A673 (cell line): ENCODE data around the gene MS4A2. TPM values are rescaled to one million over a fixed set of nuclear protein-coding genes. Genes with fewer than 3 reads are reported as not detected.

Experiments used
- BruUV-seq: library from RNA; stranded (reverse); fragments of 400-500 nt; replicated peaks from 2 replicates; lab custom pipeline; 2021; lab: Mats Ljungman, UMichigan
- CTCF ChIA-PET: fragments of 300-600 bp; sonication (Branson Sonifier 250); formaldehyde crosslinking; loops from one replicate; lab custom pipeline; 2022; ENCODE audit warnings: antibody characterized with exemption; lab: Charles Lee
- POLR2A ChIA-PET: fragments of 300-600 bp; sonication (Branson Sonifier 250); formaldehyde crosslinking; loops from one replicate; lab custom pipeline; 2022; ENCODE audit warnings: antibody characterized with exemption; ENCODE audit not compliant: low non-redundant PET; lab: Charles Lee
- DNase-seq: peaks from one replicate; pipeline ENCODE4 v3.0.0-alpha.2; 2015; ENCODE audit warnings: low spot score
- H3K27ac ChIP-seq: fragments of 200-600 bp; sonication (generic); 2 replicates; pipeline ENCODE4 v1.5.1; 2016; ENCODE audit warnings: mixed run types, low read depth, mild to moderate bottlenecking, mixed read lengths, antibody characterized with exemption, low read length; ENCODE audit not compliant: poor library complexity, severe bottlenecking
- H3K27me3 ChIP-seq: fragments of 200-600 bp; sonication (generic); replicated peaks from 2 replicates; pipeline ENCODE4 v1.6.1; 2017; ENCODE audit warnings: mixed run types, low read depth, mild to moderate bottlenecking, mixed read lengths, antibody characterized with exemption, low read length; ENCODE audit not compliant: insufficient read depth, poor library complexity
- H3K36me3 ChIP-seq: fragments of 200-600 bp; sonication (generic); 2 replicates; pipeline ENCODE4 v1.6.1; 2016; ENCODE audit warnings: mixed run types, mild to moderate bottlenecking, mixed read lengths, antibody characterized with exemption, low read length; ENCODE audit not compliant: insufficient read depth, poor library complexity, severe bottlenecking
- H3K4me1 ChIP-seq: fragments of 200-600 bp; sonication (generic); 2 replicates; pipeline ENCODE4 v1.6.1; 2017; ENCODE audit warnings: mixed run types, mild to moderate bottlenecking, mixed read lengths, antibody characterized with exemption, low read length; ENCODE audit not compliant: insufficient read depth, poor library complexity, severe bottlenecking
- H3K4me3 ChIP-seq: fragments of 200-600 bp; sonication (generic); 2 replicates; pipeline ENCODE4 v1.5.1; 2016; ENCODE audit warnings: low read depth, mixed run types, mild to moderate bottlenecking, mixed read lengths, low read length; ENCODE audit not compliant: poor library complexity, severe bottlenecking
- H3K9me3 ChIP-seq: fragments of 200-600 bp; sonication (generic); 2 replicates; pipeline ENCODE4 v1.6.1; 2016; ENCODE audit warnings: mixed run types, low read depth, mild to moderate bottlenecking, mixed read lengths, antibody characterized with exemption, low read length; ENCODE audit not compliant: poor library complexity, severe bottlenecking
- CTCF ChIP-seq: fragments of 300-800, 200-600 bp; sonication (generic); conservative IDR thresholded peaks from 2 replicates; pipeline ENCODE4 v1.5.1; 2017; ENCODE audit warnings: low read depth, mild to moderate bottlenecking, antibody characterized with exemption, low read length, moderate library complexity, mixed read lengths
- EZH2 ChIP-seq: fragments of 200-600 bp; sonication (generic); IDR thresholded peaks from 2 replicates; pipeline ENCODE4 v1.6.1; 2017; ENCODE audit warnings: borderline replicate concordance, low read depth, mild to moderate bottlenecking, mixed read lengths, antibody characterized with exemption, low read length; ENCODE audit not compliant: poor library complexity, severe bottlenecking
- intact Hi-C: fragments of 100-400 bp; cut with micrococcal nuclease; formaldehyde crosslinking; loops from one replicate; pipeline ENCODE4 v1.10.0; 2022; ENCODE audit not compliant: unreplicated experiment
- total RNA-seq: library from RNA; stranded (reverse); gene quantifications from 2 replicates; pipeline ENCODE4 v1.2.3, GENCODE V29; 2021

The MS4A2 gene
- total RNA-seq, 1 experiment from 2014 or later: not detected

- TF ChIP-seq EZH2: no peak
- TF ChIP-seq CTCF: no peak
- BruUV-seq: no TSS peak
- Histone ChIP-seq H3K36me3 (no peaks in the 10 kb centered on the region), H3K9me3 (no peaks in the 10 kb centered on the region), H3K27ac (no peak within 1 kb of the TSS), H3K27me3 (peaks cover 36% of the 10 kb centered on the region), H3K4me3 (no peak within 1 kb of the TSS), H3K4me1 (no peaks in the 10 kb centered on the region)
- CTCF ChIA-PET: no interaction called here
- POLR2A ChIA-PET: no interaction called here
- intact Hi-C loops: no loop called here
- DNase-seq: no peak
Measured at GRCh38 chr11:60056349-60056969, 32.0 kb upstream of the MS4A2 start, which contains the start of gene MS4A3. MS4A3 (plus strand) TSS chr11:60056665; CDS start chr11:60061161, 4,496 bp downstream.

GRCh38 chr11:60059052-60059451 lies 29.4 kb upstream of the MS4A2 start:
- peaks cover 36% of the 10 kb centered on the region for H3K27me3 ChIP-seq
- no peak for TF ChIP-seq CTCF
- no peak for TF ChIP-seq EZH2
- intact Hi-C loops: no loop called here
- no peak overlapping the region for H3K4me3 ChIP-seq
- no peaks in the 10 kb centered on the region for H3K4me1 ChIP-seq
- H3K27ac ChIP-seq: no peak overlapping the region
- CTCF ChIA-PET: no interaction called here
- H3K36me3 ChIP-seq: no peaks in the 10 kb centered on the region
- H3K9me3 ChIP-seq: no peaks in the 10 kb centered on the region
- POLR2A ChIA-PET: no interaction called here
- BruUV-seq: no TSS peak
- DNase-seq: no peak

GRCh38 chr11:60059521-60060240 lies 28.8 kb upstream of the MS4A2 start:
- no peaks in the 10 kb centered on the region for H3K36me3 ChIP-seq
- H3K27me3 ChIP-seq: peaks cover 31% of the 10 kb centered on the region
- no peaks in the 10 kb centered on the region for H3K9me3 ChIP-seq
- H3K4me3 ChIP-seq: no peak overlapping the region
- no peak for DNase-seq
- no peak for TF ChIP-seq EZH2
- no peak for TF ChIP-seq CTCF
- BruUV-seq: no TSS peak
- CTCF ChIA-PET: no interaction called here
- intact Hi-C loops: no loop called here
- no peaks in the 10 kb centered on the region for H3K4me1 ChIP-seq
- no peak overlapping the region for H3K27ac ChIP-seq
- POLR2A ChIA-PET: no interaction called here
